A549 (cell line): Measurements from ENCODE around the gene TEDDM1. TPM values are rescaled to one million over a fixed set of nuclear protein-coding genes. Genes with fewer than 3 reads are reported as not detected.

Experiments used
- ATAC-seq, 2 experiments: fragments of 200-7000 bp in 1 of 2; fragments of >200 bp in 1 of 2; cut with Nextera tagmentation in 1 of 2; cut with Tn5 transposase in 1 of 2; 3 replicates each; pipeline versions ENCODE4 v1.8.0 to v1.9.1; 2018 to 2020; ENCODE audit warnings: mild to moderate bottlenecking in 1 of 2, moderate library complexity in 1 of 2
- CTCF ChIA-PET: fragments of 300-600 bp; sonication (Branson Sonifier 250); formaldehyde crosslinking; extraction: SDS; loops from one replicate; lab custom pipeline; 2021; ENCODE audit warnings: antibody characterized with exemption, inconsistent platforms; lab: Yijun Ruan, JAX
- POLR2A ChIA-PET: fragments of 350-600 bp; formaldehyde crosslinking; extraction: SDS; loops from one replicate; lab custom pipeline; 2021; ENCODE audit warnings: antibody characterized with exemption, inconsistent platforms; lab: Yijun Ruan, JAX
- DNase-seq, 2 experiments: peaks; one replicate each; pipeline versions ENCODE4 v3.0.0 to v3.0.0-alpha.2; 2011 to 2016; ENCODE audit warnings: low read depth in 1 of 2, low spot score in 1 of 2
- FAIRE-seq: peaks from 2 replicates; lab custom pipeline; 2011; peaks lifted over from hg19 to GRCh38; lab: Jason Lieb, UNC
- H3K27ac ChIP-seq, 2 experiments: fragments of >200 bp; sonication (Bioruptor Twin); formaldehyde crosslinking; 3 replicates each; pipeline ENCODE4 v1.5.1; 2016 to 2017
- H3K4me1 ChIP-seq: fragments of >200 bp; sonication (Bioruptor Twin); formaldehyde crosslinking; 3 replicates; pipeline ENCODE4 v1.6.1; 2016
- H3K4me2 ChIP-seq: fragments of >200 bp; sonication (Bioruptor Twin); formaldehyde crosslinking; 3 replicates; pipeline ENCODE4 v1.6.1; 2016
- H3K4me3 ChIP-seq: fragments of >200 bp; sonication (Bioruptor Twin); formaldehyde crosslinking; 3 replicates; pipeline ENCODE4 v1.5.1; 2016
- H3K9me3 ChIP-seq: fragments of >200 bp; sonication (Bioruptor Twin); formaldehyde crosslinking; 3 replicates; pipeline ENCODE4 v1.6.1; 2016
- CEBPB ChIP-seq, 2 experiments: fragments of >200 bp in 1 of 2; sonication (Bioruptor Twin) in 1 of 2; formaldehyde crosslinking in 1 of 2; IDR thresholded peaks; 2 replicates each; pipeline ENCODE4 v1.6.1; 2012 to 2016
- CHD2 ChIP-seq: fragments of 150-350 bp; IDR thresholded peaks from 2 replicates; pipeline ENCODE4 v1.6.1; 2014; ENCODE audit warnings: low read length; ENCODE audit not compliant: partially characterized antibody
- CHD4 ChIP-seq: fragments of 200-600 bp; sonication (generic); IDR thresholded peaks from 2 replicates; pipeline ENCODE4 v1.6.1; 2016; ENCODE audit warnings: antibody characterized with exemption, mild to moderate bottlenecking, borderline replicate concordance
- EHF ChIP-seq: fragments of 250-450 bp; sonication (Bioruptor Pico); IDR thresholded peaks from 2 replicates; pipeline ENCODE4 v1.5.0; 2020; ENCODE audit warnings: mild to moderate bottlenecking
- EHMT2 ChIP-seq: fragments of 200-600 bp; sonication (generic); IDR thresholded peaks from 2 replicates; pipeline ENCODE4 v1.6.1; 2016; ENCODE audit warnings: antibody characterized with exemption, low read depth, mild to moderate bottlenecking, moderate library complexity
- EP300 ChIP-seq, 2 experiments: fragments of >200 bp; sonication (Bioruptor Twin); formaldehyde crosslinking; IDR thresholded peaks; 2 replicates in 1 of 2; 3 replicates in 1 of 2; pipeline ENCODE4 v1.6.1; 2016 to 2017
- ESRRA ChIP-seq: fragments of 150-350 bp; IDR thresholded peaks from 2 replicates; pipeline ENCODE4 v1.6.1; 2014; ENCODE audit warnings: mild to moderate bottlenecking, low read length, borderline replicate concordance
- FOSB ChIP-seq: fragments of 250-450 bp; sonication (Bioruptor Pico); IDR thresholded peaks from 2 replicates; pipeline ENCODE4 v1.5.0; 2020; ENCODE audit warnings: mild to moderate bottlenecking, moderate library complexity
- JUN ChIP-seq, 2 experiments: fragments of >200 bp; sonication (Bioruptor Twin); formaldehyde crosslinking; IDR thresholded peaks; 2 replicates in 1 of 2; 3 replicates in 1 of 2; pipeline ENCODE4 v1.6.1; 2016 to 2017
- JUNB ChIP-seq: fragments of >200 bp; sonication (Bioruptor Twin); formaldehyde crosslinking; IDR thresholded peaks from 2 replicates; pipeline ENCODE4 v1.6.1; 2016
- KDM5A ChIP-seq: fragments of 200-600 bp; sonication (generic); IDR thresholded peaks from 2 replicates; pipeline ENCODE4 v1.6.1; 2016; ENCODE audit warnings: antibody characterized with exemption, mild to moderate bottlenecking
- MAFK ChIP-seq: fragments of 450-650 bp; IDR thresholded peaks from 2 replicates; pipeline ENCODE4 v1.6.1; 2014; ENCODE audit not compliant: partially characterized antibody
- MAZ ChIP-seq: fragments of 150-350 bp; IDR thresholded peaks from 2 replicates; pipeline ENCODE4 v1.6.1; 2014; ENCODE audit warnings: antibody characterized with exemption, low read depth, low read length, borderline replicate concordance
- MYC ChIP-seq: IDR thresholded peaks from 2 replicates; pipeline ENCODE4 v1.6.1; 2012; ENCODE audit warnings: mild to moderate bottlenecking, inconsistent platforms, low read length, improper control_type of control experiment, borderline replicate concordance
- NR3C1 ChIP-seq: fragments of >200 bp; sonication (Bioruptor Twin); formaldehyde crosslinking; IDR thresholded peaks from 3 replicates; pipeline ENCODE4 v1.6.1; 2017
- POLR2A ChIP-seq: IDR thresholded peaks from 2 replicates; pipeline ENCODE4 v1.6.1; 2012; ENCODE audit warnings: mild to moderate bottlenecking, low read length
- RAD21 ChIP-seq, 2 experiments: fragments of >200 bp in 1 of 2; sonication (Bioruptor Twin) in 1 of 2; formaldehyde crosslinking in 1 of 2; IDR thresholded peaks in 1 of 2; conservative IDR thresholded peaks in 1 of 2; 2 replicates in 1 of 2; 3 replicates in 1 of 2; pipeline ENCODE4 v1.6.1; 2012 to 2018; ENCODE audit warnings: inconsistent platforms in 1 of 2
- RFX5 ChIP-seq: fragments of 450-650 bp; IDR thresholded peaks from 2 replicates; pipeline ENCODE4 v1.7.1; 2014; ENCODE audit warnings: antibody characterized with exemption, mild to moderate bottlenecking, moderate library complexity
- RNF2 ChIP-seq: fragments of 200-600 bp; sonication (generic); IDR thresholded peaks from 2 replicates; pipeline ENCODE4 v1.6.1; 2016; ENCODE audit warnings: low read depth, mild to moderate bottlenecking, antibody characterized with exemption, moderate library complexity, borderline replicate concordance
- SMC3 ChIP-seq: fragments of >200 bp; sonication (Bioruptor Twin); formaldehyde crosslinking; IDR thresholded peaks from 3 replicates; pipeline ENCODE4 v1.6.1; 2018; ENCODE audit warnings: inconsistent platforms
- TP53 ChIP-seq: fragments of 250-450 bp; sonication (Bioruptor Pico); IDR thresholded peaks from 2 replicates; pipeline ENCODE4 v1.5.0; 2021; ENCODE audit warnings: mild to moderate bottlenecking, moderate library complexity
- ZFP36 ChIP-seq: fragments of 450-650 bp; IDR thresholded peaks from 2 replicates; pipeline ENCODE4 v1.6.1; 2014; ENCODE audit warnings: borderline replicate concordance; ENCODE audit not compliant: partially characterized antibody
- WGBS: methylation state at CpG from one replicate; pipeline ENCODE4 v1.1.6; 2017; ENCODE audit errors: missing lambda C conversion rate; 5-methylcytosine and 5-hydroxymethylcytosine counted together
- polyA plus RNA-seq, 4 experiments: library from polyadenylated mRNA; depleted of rRNA in 3 of 4; stranded (reverse); fragments of >200 nt; fragmentation: RNase III in 1 of 4; extraction: RNeasy Plus Mini Kit Qiagen cat#74134 plus additional on column Dnase treatment in 1 of 4; gene quantifications; 2 replicates in 3 of 4; 3 replicates in 1 of 4; pipeline ENCODE4 v1.2.3, GENCODE V29; 2011 to 2017
- TF ChIP-seq, protein P1 (sequence below): fragments of 450-650 bp; IDR thresholded peaks from 2 replicates; pipeline ENCODE4 v1.6.1; 2014; ENCODE audit warnings: antibody characterized with exemption
- TF ChIP-seq, protein P2 (sequence below): IDR thresholded peaks from 2 replicates; pipeline ENCODE4 v1.6.1; 2012
- TF ChIP-seq, protein P3 (sequence below): fragments of >200 bp; sonication (Bioruptor Twin); formaldehyde crosslinking; IDR thresholded peaks from 3 replicates; pipeline ENCODE4 v1.6.1; 2016
- TF ChIP-seq, protein P4 (sequence below): fragments of >200 bp; sonication (Bioruptor Twin); formaldehyde crosslinking; IDR thresholded peaks from 3 replicates; pipeline ENCODE4 v1.5.1; 2016
- TF ChIP-seq, protein P5 (sequence below): IDR thresholded peaks from 2 replicates; pipeline ENCODE4 v1.6.1; 2012

Gene TEDDM1
- polyA plus RNA-seq, 2 of the 4 experiments (the other 2 are of a cell fraction), result not detected

DNA sequence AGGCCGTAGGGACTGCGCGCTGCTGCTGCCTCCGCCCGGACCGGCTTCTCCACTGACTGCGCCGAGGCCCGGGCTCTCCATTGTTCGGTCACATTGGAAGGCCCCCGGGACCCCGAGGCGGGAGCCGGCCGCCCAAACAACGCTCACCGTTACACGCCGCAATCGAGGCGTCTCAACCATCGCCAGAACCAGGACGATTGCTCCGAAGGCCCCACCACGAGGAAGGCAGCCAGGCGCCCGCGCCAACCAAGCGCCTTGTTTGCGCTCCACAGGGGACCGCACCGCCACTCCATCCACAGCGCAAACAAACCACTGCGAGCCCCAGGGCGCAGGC, 9.5 kb downstream of the TEDDM1 start:
- peak overlapping the region; percentile 69 to 83 for H3K27ac ChIP-seq
- POLR2A ChIA-PET, result no interaction called here
- ATAC-seq (0 out of 6 replicates have a peak, but pooled peaks of 1 of the 2 experiments have one; percentile 6), DNase-seq (no peak), FAIRE-seq (no peak)
- no peaks in the 10 kb centered on the region for H3K9me3 ChIP-seq
- CTCF ChIA-PET, result no interaction called here
- peak overlapping the region; percentile 60 for H3K4me3 ChIP-seq
- WGBS, result 5% methylated on average over 7 of the region's 35 CpGs
- H3K4me2 ChIP-seq, result peak overlapping the region; percentile 75
- TF ChIP-seq RNF2 (no peak), ESRRA (no peak)
- peaks cover 5% of the 10 kb centered on the region; the same call in 1 of the 3 replicates for H3K4me1 ChIP-seq

DNA sequence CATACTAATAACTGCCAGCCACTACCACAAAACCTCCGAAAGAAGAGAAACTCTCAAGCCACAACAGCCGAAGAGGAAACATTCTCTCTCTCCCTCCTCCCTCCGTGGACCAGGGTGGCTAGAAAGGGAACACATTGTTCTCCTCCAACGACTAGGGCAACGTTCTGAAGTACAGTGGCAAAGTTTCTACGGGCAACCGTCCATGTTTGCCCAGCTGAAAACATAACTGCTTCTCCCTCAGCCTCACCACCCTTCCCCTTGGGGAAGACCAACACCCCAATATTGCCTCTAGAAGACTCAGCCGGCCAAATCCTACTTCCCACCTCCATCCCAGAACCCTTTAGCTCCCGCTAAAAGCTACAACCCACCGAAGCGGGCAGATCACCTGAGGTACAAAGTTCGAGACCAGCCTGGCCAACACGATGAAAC, 10.8 kb downstream of the TEDDM1 start:
- FAIRE-seq (no peak), ATAC-seq (no peak), DNase-seq (no peak)
- H3K4me3 ChIP-seq, result no peak overlapping the region
- TF ChIP-seq MAFK (no peak), EP300 (IDR thresholded peaks at IDR 0.05) (no peak), RNF2 (no peak), POLR2A (no peak), EHF (no peak), SMC3 (no peak), CHD2 (no peak), TP53 (CRISPR knock-in tag) (no peak), JUNB (no peak), EHMT2 (no peak), MYC (no peak), FOSB (CRISPR knock-in tag) (no peak), JUN (IDR thresholded peaks at IDR 0.05) (no peak), CHD4 (no peak), CEBPB (IDR thresholded peaks at IDR 0.05) (no peak)
- TF ChIP-seq, protein P1, sequence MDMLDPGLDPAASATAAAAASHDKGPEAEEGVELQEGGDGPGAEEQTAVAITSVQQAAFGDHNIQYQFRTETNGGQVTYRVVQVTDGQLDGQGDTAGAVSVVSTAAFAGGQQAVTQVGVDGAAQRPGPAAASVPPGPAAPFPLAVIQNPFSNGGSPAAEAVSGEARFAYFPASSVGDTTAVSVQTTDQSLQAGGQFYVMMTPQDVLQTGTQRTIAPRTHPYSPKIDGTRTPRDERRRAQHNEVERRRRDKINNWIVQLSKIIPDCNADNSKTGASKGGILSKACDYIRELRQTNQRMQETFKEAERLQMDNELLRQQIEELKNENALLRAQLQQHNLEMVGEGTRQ, result no peak
- TF ChIP-seq, protein P2, sequence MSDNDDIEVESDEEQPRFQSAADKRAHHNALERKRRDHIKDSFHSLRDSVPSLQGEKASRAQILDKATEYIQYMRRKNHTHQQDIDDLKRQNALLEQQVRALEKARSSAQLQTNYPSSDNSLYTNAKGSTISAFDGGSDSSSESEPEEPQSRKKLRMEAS, result no peak
- TF ChIP-seq, protein P3, sequence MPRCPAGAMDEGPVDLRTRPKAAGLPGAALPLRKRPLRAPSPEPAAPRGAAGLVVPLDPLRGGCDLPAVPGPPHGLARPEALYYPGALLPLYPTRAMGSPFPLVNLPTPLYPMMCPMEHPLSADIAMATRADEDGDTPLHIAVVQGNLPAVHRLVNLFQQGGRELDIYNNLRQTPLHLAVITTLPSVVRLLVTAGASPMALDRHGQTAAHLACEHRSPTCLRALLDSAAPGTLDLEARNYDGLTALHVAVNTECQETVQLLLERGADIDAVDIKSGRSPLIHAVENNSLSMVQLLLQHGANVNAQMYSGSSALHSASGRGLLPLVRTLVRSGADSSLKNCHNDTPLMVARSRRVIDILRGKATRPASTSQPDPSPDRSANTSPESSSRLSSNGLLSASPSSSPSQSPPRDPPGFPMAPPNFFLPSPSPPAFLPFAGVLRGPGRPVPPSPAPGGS, result no peak
- peak overlapping the region; percentile 75; the same call in 1 of the 3 replicates for H3K4me2 ChIP-seq
- H3K27ac ChIP-seq, result no peak overlapping the region
- no peaks in the 10 kb centered on the region for H3K9me3 ChIP-seq
- ChIA-PET POLR2A (no interaction called here), CTCF (interaction anchor here (1.4 to 1.6 kb wide), 2 partner anchors 246 to 305 kb away, joined by 4 to 8 read pairs; no protein-coding TSS in a partner anchor)
- WGBS, result 88% methylated on average over 13 of the region's 13 CpGs
- peaks cover 5% of the 10 kb centered on the region; the same call in 1 of the 3 replicates for H3K4me1 ChIP-seq

DNA sequence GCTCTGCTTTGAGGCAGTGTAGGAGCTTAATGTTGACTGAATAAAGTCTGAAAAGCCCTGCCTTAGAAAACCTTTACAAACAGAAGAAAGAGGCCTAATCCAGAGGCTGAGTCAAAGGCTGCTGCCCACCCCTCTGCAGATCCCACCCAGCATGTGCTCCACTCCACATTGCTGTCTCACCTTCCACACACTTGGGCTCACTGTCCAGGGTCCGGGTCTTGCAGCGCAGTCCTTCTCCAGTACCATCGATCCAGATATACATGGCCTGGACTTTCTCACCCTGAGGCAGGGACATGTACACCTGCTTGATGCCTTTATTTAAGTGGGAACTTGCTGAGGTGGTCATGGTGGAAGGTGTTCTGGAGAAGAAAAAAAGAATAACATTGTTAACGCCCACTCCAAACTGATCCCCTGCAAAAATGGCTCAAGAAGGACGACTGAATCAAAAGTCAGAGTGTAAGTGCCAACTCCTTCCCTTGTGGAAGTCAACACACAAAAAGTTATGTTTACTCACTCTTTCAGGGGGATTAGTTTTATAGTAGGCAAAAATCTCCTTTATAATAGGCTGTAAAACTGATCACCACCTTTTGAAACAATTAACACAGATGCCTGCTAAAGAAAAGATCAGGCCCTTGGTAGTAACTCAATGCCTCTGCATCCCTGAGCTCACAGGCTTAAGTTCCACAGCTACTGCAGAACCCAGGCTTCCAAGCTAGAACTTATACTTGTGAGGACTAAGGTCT, 11.9 kb downstream of the TEDDM1 start:
- DNase-seq (no peak), ATAC-seq (no peak), FAIRE-seq (no peak)
- POLR2A ChIA-PET, result no interaction called here
- Histone ChIP-seq H3K4me2 (no peak overlapping the region), H3K9me3 (no peaks in the 10 kb centered on the region), H3K27ac (no peak overlapping the region), H3K4me3 (no peak overlapping the region), H3K4me1 (peaks cover 5% of the 10 kb centered on the region; the same call in 1 of the 3 replicates)
- WGBS, result 92% methylated on average over 5 of the region's 5 CpGs
- CTCF ChIA-PET, result interaction anchor here (1.2 to 2.3 kb wide), 4 partner anchors 9 to 304 kb away, joined by 4 to 8 read pairs (median 6); no protein-coding TSS in a partner anchor
- TF ChIP-seq, protein P4, sequence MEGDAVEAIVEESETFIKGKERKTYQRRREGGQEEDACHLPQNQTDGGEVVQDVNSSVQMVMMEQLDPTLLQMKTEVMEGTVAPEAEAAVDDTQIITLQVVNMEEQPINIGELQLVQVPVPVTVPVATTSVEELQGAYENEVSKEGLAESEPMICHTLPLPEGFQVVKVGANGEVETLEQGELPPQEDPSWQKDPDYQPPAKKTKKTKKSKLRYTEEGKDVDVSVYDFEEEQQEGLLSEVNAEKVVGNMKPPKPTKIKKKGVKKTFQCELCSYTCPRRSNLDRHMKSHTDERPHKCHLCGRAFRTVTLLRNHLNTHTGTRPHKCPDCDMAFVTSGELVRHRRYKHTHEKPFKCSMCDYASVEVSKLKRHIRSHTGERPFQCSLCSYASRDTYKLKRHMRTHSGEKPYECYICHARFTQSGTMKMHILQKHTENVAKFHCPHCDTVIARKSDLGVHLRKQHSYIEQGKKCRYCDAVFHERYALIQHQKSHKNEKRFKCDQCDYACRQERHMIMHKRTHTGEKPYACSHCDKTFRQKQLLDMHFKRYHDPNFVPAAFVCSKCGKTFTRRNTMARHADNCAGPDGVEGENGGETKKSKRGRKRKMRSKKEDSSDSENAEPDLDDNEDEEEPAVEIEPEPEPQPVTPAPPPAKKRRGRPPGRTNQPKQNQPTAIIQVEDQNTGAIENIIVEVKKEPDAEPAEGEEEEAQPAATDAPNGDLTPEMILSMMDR, result no peak
- TF ChIP-seq RAD21 (conservative IDR thresholded peaks at IDR 0.05 in 1 of 2, IDR thresholded peaks at IDR 0.05 in 1 of 2), result no peak
- no peak for TF ChIP-seq NR3C1
- TF ChIP-seq KDM5A, result no peak
- TF ChIP-seq CEBPB (IDR thresholded peaks at IDR 0.05), result no peak
- TF ChIP-seq, protein P5, sequence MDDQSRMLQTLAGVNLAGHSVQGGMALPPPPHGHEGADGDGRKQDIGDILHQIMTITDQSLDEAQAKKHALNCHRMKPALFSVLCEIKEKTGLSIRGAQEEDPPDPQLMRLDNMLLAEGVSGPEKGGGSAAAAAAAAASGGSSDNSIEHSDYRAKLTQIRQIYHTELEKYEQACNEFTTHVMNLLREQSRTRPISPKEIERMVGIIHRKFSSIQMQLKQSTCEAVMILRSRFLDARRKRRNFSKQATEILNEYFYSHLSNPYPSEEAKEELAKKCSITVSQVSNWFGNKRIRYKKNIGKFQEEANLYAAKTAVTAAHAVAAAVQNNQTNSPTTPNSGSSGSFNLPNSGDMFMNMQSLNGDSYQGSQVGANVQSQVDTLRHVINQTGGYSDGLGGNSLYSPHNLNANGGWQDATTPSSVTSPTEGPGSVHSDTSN, result no peak
- TF ChIP-seq, protein P1, result no peak
- no peak for TF ChIP-seq ZFP36
- no peak for TF ChIP-seq MAFK
- TF ChIP-seq RNF2, result no peak
- no peak for TF ChIP-seq ESRRA
- TF ChIP-seq RFX5, result no peak
- TF ChIP-seq EHF, result no peak
- TF ChIP-seq MAZ, result no peak
